ENCODE data around the gene SERPINE2.

DNA sequence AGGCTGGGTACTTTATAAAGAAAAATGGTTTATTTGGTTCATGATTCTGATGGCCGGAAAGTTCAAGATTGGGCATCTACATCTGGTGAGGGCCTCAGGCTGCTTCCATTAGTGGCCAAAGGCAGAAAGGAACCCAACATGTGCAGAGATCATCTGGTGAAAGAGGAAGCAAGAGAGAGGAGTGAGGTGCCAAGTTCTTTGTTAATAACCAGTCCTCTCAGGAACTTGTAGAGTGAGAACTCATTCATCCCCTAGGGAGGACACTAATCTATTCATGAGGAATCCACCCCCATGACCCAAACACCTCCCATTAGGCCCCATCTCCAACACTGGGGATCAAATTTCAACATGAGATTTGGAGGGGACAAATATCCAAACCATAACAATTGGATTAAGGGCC lies 17.8 kb upstream of the SERPINE2 start:
- TF ChIP-seq CTCF (IDR thresholded peaks at IDR 0.05) (no peak), POLR2A (IDR thresholded peaks at IDR 0.05) (no peak)

Measured in breast epithelium (tissue), 3 donors.